NCI-H82 treated with DMSO at 0.1 percent for 48 hours (cell line): ENCODE results near the gene SIT1.

Experiments used
- DNase-seq: peaks from one replicate; lab custom pipeline; 2025; ENCODE audit not compliant: unreplicated experiment; lab: John Stamatoyannopoulos, UW

SIT1 gene

GRCh38 chr9:35682520-35683315, 32.0 kb upstream of the SIT1 start:
- DNase-seq = no peak

GRCh38 chr9:35682051-35682450, 31.3 kb upstream of the SIT1 start:
- no peak for DNase-seq

- DNase-seq = no peak
Observed at GRCh38 chr9:35681341-35682002, 30.7 kb upstream of the SIT1 start.

- DNase-seq = no peak
Observed at GRCh38 chr9:35680331-35681105, 29.8 kb upstream of the SIT1 start.

- DNase-seq = no peak
Observed at GRCh38 chr9:35679766-35680330, 29.1 kb upstream of the SIT1 start.

GRCh38 chr9:35679091-35679490, 28.4 kb upstream of the SIT1 start:
- DNase-seq = no peak

- no peak for DNase-seq
Observed at GRCh38 chr9:35675732-35676392, 25.1 kb upstream of the SIT1 start.

- DNase-seq = no peak
Observed at GRCh38 chr9:35675204-35675603, 24.5 kb upstream of the SIT1 start.

- no peak for DNase-seq
Observed at GRCh38 chr9:35674025-35674361, 23.3 kb upstream of the SIT1 start.

GRCh38 chr9:35673132-35674024, 22.6 kb upstream of the SIT1 start, which contains the start of gene CA9:
TSS of gene CA9 (plus strand) at chr9:35673928. CDS start at chr9:35673960, 32 bp downstream.
- no peak for DNase-seq

- DNase-seq = no peak
Observed at GRCh38 chr9:35669331-35670145, 18.8 kb upstream of the SIT1 start.

GRCh38 chr9:35667939-35668338, 17.2 kb upstream of the SIT1 start:
- no peak for DNase-seq

- no peak for DNase-seq
Observed at GRCh38 chr9:35666549-35666948, 15.8 kb upstream of the SIT1 start.

- no peak for DNase-seq
Observed at GRCh38 chr9:35666045-35666444, 15.3 kb upstream of the SIT1 start.

GRCh38 chr9:35665471-35665818, 14.7 kb upstream of the SIT1 start:
- no peak for DNase-seq

- peak; percentile 35 for DNase-seq
Observed at GRCh38 chr9:35664531-35665470, 14.1 kb upstream of the SIT1 start, which contains the start of gene ARHGEF39. TSS of gene ARHGEF39 (minus strand) at chr9:35665195. CDS start at chr9:35665169, 26 bp downstream.

GRCh38 chr9:35662437-35662836, 11.7 kb upstream of the SIT1 start:
- no peak for DNase-seq

GRCh38 chr9:35661756-35662350, 11.1 kb upstream of the SIT1 start:
- no peak for DNase-seq
